HG03354 (cell line): ENCODE results near the gene KCNJ8.
"Not testable (repeated sequence)": the region's sequence is repeated elsewhere in the genome, so short reads cannot be mapped to it uniquely, and the experiment has no call there.

Experiments
- ATAC-seq: cut with Tn5 transposase; IDR thresholded peaks from one replicate; pipeline ENCODE4 v1.9.1; 2021; ENCODE audit warnings: mild to moderate bottlenecking; ENCODE audit not compliant: unreplicated experiment, poor library complexity, severe bottlenecking

KCNJ8 gene

GRCh38 chr12:21788089-21788983 lies 13.8 kb upstream of the KCNJ8 start:
- ATAC-seq: no peak

DNA sequence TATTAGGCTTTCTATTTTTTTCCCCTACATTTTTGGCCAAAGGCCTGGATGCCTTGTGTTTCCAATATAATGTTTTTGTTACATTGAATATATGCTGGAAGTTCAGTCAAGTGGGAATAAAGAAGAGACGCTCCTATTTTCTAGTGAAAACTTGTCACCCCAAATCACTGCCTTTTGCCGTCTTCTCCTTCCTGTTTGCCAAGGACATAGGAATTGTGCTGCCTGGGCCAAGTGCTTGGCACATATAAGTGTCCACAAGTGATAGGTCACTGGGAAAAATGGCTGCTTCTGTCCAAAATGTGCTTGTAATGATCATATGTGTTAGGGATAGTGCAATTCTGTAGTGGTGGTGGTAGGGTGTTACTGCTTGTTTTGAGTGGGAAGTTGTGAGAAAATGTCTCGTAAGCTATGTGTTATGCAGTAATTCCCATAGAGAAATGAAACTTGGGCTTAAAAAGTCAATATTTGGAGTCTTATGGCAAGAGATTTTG lies 11.6 kb upstream of the KCNJ8 start:
- no peak for ATAC-seq

- not testable (repeated sequence) for ATAC-seq
Observed at GRCh38 chr12:21782723-21783122, 8.2 kb upstream of the KCNJ8 start.

DNA sequence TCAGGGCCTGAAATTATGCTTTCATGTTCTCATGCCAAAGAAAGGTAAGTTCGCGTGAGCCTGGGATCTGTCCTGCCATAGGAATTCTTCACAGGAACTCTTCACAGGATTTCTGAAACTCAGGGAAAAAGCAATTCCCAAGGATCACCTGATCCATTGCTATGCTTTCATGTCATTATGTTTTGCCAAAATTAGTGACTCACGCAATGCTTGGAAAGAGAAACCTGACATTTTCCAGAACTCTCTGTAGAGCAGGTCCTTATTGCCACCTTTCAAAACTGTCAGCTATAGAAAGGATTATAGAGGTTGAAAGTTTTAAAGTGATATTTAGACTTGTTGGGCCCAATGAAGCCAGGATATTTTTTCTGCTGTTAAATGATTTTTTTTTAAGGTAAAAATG lies 6.3 kb upstream of the KCNJ8 start:
- ATAC-seq: no peak

DNA sequence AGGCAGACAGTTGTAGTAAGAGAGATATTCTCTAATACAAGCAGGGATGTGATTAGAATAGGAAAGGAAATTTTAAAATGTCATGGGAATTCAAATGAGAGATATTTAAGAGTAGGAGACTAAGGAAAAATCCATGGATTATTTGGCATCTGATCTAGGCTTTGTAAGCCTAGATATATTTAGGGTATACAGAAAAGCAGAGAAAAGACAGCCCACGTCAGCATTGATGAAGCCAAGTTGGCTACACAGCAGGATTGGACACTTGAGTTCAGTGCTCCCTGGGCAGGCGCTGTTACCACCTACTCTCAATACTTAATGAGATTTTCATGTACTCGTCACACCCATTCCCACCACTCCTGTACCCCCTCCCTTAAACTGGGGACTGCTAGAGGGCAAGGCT lies 1.7 kb upstream of the KCNJ8 start:
- ATAC-seq: no peak

DNA sequence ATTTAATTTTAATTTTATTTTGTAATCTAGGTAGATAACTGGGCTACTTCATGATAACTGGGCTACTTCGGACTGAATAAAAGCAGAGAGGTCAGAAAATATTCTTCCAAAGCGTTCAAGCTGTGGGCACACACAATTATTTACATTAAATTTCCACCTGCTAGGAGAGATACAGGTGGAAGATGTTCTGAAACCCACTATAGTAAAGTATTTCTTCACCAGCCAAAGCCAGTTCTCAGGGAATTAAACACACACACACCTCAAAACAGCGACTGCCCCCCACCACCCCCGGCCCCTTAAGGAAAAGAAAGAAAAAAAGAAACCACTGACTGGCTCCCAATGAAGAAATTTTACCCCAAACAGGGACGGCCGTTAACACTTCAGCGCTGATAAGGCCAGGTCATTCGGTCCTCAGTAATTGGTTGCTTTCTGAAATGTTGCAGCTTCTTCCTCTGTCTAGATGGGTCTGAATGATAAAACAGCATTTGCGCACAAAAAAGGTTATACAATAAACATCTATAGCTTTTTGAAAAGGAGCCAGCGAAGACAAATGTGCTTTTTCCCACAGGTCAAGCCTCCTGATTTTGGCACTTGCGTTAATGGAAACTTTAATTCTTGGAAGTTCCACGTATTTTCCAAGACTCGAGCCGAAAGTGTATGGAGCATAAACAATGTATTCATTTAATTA lies 771 bp upstream of the KCNJ8 start:
- ATAC-seq: no peak

- no peak for ATAC-seq
Observed at GRCh38 chr12:21773806-21774205, 700 bp downstream of the KCNJ8 start.

DNA sequence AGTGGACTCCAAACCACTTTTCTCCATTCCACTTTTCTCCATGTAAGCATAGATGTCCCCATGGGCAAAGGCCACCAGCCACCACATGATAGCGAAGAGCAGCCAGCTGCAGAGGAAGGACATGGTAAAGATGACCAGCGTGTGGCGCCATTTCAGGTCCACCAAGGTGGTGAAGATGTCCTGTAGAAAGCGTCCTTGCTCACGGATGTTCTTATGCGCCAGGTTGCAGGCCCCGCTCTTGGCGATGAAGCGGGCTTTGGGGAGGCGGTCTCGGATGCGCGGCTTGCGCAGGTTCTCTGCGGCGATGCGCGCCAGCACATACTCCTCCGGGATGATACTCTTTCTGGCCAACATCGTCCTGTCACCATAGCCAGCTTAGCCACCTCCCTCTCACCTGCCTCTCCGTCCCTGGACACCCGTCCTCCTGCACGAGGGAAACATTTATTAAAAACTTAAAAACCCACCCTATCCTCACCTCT lies 1.2 kb downstream of the KCNJ8 start:
- no peak for ATAC-seq

DNA sequence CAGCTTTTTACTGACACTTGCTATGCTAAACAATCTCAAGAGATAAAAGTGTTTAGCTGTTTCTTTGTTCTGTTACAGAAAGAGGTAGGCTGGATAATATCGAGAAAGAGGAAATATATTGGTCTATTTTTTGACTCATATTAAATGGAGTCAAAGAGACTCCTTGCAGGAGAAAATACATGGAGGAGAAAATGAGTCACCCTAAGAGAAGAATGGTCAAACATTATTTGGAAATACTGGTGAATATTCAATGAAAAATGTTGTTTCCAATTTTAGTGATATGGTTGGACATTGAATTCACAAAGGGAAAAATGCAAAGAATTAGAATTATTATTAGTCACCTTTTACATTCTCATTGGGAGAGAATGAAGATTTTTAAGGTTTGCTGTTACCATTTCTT lies 3.2 kb downstream of the KCNJ8 start:
- no peak for ATAC-seq

DNA sequence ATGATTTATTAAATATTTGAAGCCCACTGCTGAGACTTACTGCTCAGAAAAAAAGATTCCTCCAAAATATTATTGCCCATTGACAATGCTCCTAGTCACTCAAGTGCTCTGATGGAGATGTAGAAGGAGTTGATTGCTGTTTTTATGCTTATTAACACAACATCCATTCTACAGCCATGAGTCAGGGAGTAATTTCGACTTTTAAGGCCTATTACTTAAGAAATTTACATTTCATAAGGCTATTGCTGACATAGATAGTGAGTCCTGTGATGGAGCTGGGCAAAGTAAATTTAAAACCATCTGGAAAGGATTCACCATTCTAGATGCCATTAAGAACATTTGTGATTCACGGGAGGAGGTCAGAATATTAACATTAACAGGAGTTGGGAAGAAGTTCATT lies 5.2 kb downstream of the KCNJ8 start:
- ATAC-seq: no peak

- ATAC-seq: no peak
Observed at GRCh38 chr12:21766403-21766802, 8.1 kb downstream of the KCNJ8 start.

DNA sequence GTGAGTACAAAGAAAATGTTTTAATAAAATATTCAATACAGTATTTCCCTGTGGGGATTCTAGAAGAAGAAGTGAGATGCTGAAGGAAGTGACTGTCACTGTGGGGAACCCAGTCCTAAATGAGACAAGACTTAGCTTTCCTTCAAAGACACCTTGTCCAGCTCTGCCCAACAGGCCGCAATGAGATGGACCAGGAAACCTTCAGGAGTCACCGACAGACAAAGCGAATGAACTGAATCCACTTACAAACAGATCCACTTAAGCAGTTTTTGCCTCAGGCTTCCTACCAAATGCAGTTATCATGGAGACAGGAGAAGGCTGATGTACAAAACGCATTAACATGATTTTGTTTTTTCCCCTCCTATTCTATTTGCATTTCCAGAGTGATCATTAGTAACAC lies 9.6 kb downstream of the KCNJ8 start:
- ATAC-seq: no peak

GRCh38 chr12:21764065-21764464 lies 10.4 kb downstream of the KCNJ8 start:
- ATAC-seq: no peak

GRCh38 chr12:21763531-21763930 lies 11.0 kb downstream of the KCNJ8 start:
- ATAC-seq: no peak

DNA sequence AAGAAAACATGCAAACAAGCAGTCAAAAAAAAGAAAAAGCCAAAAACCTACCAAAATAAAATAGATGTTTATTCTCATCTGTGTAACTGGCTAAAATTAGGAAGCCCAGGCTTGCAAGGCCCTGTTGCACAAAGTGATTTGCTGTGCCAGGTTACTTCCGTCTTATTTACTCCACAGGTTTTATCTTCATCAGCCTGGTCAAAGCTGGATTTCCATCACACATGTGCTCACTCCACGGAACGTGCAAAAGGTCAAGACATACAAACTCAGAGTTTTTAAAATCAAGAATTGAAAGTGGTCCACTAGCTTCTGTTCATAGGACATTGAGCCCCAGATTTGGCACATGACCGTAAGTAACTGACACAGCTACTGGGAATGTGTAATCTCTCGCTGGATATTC lies 14.8 kb downstream of the KCNJ8 start:
- ATAC-seq: no peak

GRCh38 chr12:21757735-21758134 lies 16.8 kb downstream of the KCNJ8 start:
- ATAC-seq: no peak

DNA sequence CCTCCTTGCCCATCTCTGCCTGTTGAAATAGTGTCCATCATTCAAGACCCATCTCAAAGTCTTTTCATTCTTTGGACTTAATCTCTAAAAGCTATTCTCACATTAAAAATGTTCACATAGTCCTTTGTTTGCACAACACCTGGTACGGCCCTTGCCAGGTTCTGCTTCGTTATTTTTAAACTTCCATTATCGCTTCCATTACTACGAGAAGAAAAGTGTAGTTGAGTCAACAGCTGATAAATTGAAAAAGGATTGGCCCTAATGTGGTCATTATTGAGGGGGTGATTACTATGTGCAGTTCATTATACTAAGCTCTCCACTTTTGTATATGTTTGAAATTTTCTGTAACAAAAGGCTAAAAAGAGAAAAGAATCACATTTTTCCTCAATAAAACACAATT lies 17.8 kb downstream of the KCNJ8 start:
- ATAC-seq: no peak

- ATAC-seq: no peak
Observed at GRCh38 chr12:21751517-21751916, 23.0 kb downstream of the KCNJ8 start.

GRCh38 chr12:21745258-21745657 lies 29.2 kb downstream of the KCNJ8 start:
- no peak for ATAC-seq

- no peak for ATAC-seq
Observed at GRCh38 chr12:21731144-21731543, 43.4 kb downstream of the KCNJ8 start.

- ATAC-seq: no peak
Observed at GRCh38 chr12:21725731-21726130, 48.8 kb downstream of the KCNJ8 start.
